ENCODE data around the gene ZCWPW2. TPM values are rescaled to one million over a fixed set of nuclear protein-coding genes. Genes with fewer than 3 reads are reported as not detected.

The ZCWPW2 gene
- total and polyA plus RNA-seq, 2 of the 4 experiments (the other 2 are of a cell fraction), result 0.18 to 0.24 TPM

- Histone ChIP-seq H3K4me1 (ENCODE audit: control insufficient read depth, insufficient read depth, low read length) (no peaks in the 10 kb centered on the region), H3K4me3 (ENCODE audit: insufficient read depth, low read depth, low read length) (no peak overlapping the region), H3K27me3 (ENCODE audit: control insufficient read depth, insufficient read depth, low read length) (no peaks in the 10 kb centered on the region), H2BK20ac (ENCODE audit: low read depth, low read length) (no peak overlapping the region), H3K4me2 (ENCODE audit: low read depth, low read length) (no peak overlapping the region), H3K14ac (replicated peaks; ENCODE audit: low read depth, low read length) (no peak overlapping the region), H2BK15ac (ENCODE audit: low read depth, low read length) (no peak overlapping the region), H3K18ac (ENCODE audit: low read depth, low read length) (no peak overlapping the region), H3K56ac (ENCODE audit: extremely low read depth, insufficient read depth, low read length) (no peak overlapping the region), H3K79me1 (ENCODE audit: low read depth in 1 of 2, low read length in 2 of 2) (no peaks in the 10 kb centered on the region), H3K27ac (ENCODE audit: insufficient read depth, low read length) (no peak overlapping the region), H2AK5ac (ENCODE audit: low read depth, low read length) (no peak overlapping the region), H2BK5ac (ENCODE audit: low read depth, low read length, poor library complexity, severe bottlenecking) (no peak overlapping the region), H3K4ac (ENCODE audit: low read depth, low read length) (no peak overlapping the region), H4K8ac (ENCODE audit: low read depth in 2 of 2, low read length in 2 of 2) (no peak overlapping the region), H2AK9ac (replicated peaks; ENCODE audit: low read depth, low read length, poor library complexity) (no peak overlapping the region), H3K23ac (ENCODE audit: low read depth, low read length) (no peak overlapping the region), H3K9me3 (ENCODE audit: control insufficient read depth, insufficient read depth, low read length) (no peaks in the 10 kb centered on the region), H4K91ac (ENCODE audit: insufficient read depth, low read depth, low read length) (no peak overlapping the region), H4K20me1 (ENCODE audit: insufficient read depth, low read length) (no peaks in the 10 kb centered on the region), H2BK120ac (ENCODE audit: low read depth, low read length) (no peak overlapping the region), H4K5ac (ENCODE audit: low read depth, low read length) (no peak overlapping the region), H2AFZ (replicated peaks; ENCODE audit: low read length, poor library complexity) (no peak overlapping the region), H3K9ac (ENCODE audit: low read depth, low read length) (no peak overlapping the region), H3K36me3 (ENCODE audit: control insufficient read depth, insufficient read depth, low read length) (no peaks in the 10 kb centered on the region), H3K9me1 (ENCODE audit: insufficient read depth, low read length) (no peaks in the 10 kb centered on the region)
- dilution Hi-C loops (cut with HindIII; ENCODE audit: low sequenced_read_pairs, unreplicated experiment) (no loop called here), in situ Hi-C loops (cut with MboI; ENCODE audit: low sequenced_read_pairs) (no loop called here), intact Hi-C loops (cut with micrococcal nuclease) (no loop called here)
- ChIA-PET CTCF (no interaction called here), POLR2A (ENCODE audit: unreplicated experiment) (no interaction called here)
- peak; percentile 65 for TF ChIP-seq CEBPB (IDR thresholded peaks at IDR 0.05; ENCODE audit: low read depth, low read length)
- TF ChIP-seq BHLHE40 (IDR thresholded peaks at IDR 0.05; ENCODE audit: low read depth, low read length), result no peak
- no peak for DNase-seq
- BruUV-seq (replicated peaks), result no TSS peak
- ATAC-seq (ENCODE audit: low read depth), result no peak
Observed at GRCh38 chr3:28449398-28449797, 100.9 kb downstream of the ZCWPW2 start.

Data from IMR-90 (cell line).